ENCODE results near the gene ADAMTSL5. TPM values are rescaled to one million over a fixed set of nuclear protein-coding genes. Genes with fewer than 3 reads are reported as not detected.

ADAMTSL5 gene
- total RNA-seq, 4 donors from 2014 or later, result 0.27 to 5.1 (median 2.5) TPM

GRCh38 chr19:1556390-1557070 is 43.7 kb upstream of the ADAMTSL5 start:
- WGBS, 2 donors, result 96 to 98% methylated on average over 51 to 53 of the region's 66 CpGs
- Histone ChIP-seq H3K36me3 (peaks cover 0 to 4% of the 10 kb centered on the region in 2 donors), H3K27ac (no peak overlapping the region), H3K4me1 (no peaks in the 10 kb centered on the region), H3K9me3 (no peaks in the 10 kb centered on the region), H3K4me3 (replicated peaks in 1 of 3) (no peak overlapping the region), H3K27me3 (no peaks in the 10 kb centered on the region)
- no peak for DNase-seq
- no peak for TF ChIP-seq CTCF (IDR thresholded peaks at IDR 0.05)
- no peak for TF ChIP-seq POLR2A (IDR thresholded peaks at IDR 0.05)
- intact Hi-C loops (cut with DNase I), result loop anchor here (10.0 kb wide), 1 partner anchor 258 kb away; the partner anchor contains the start of gene ATP8B3

GRCh38 chr19:1555487-1556389 is 42.9 kb upstream of the ADAMTSL5 start:
- WGBS, 2 donors, result 95 to 96% methylated on average over 86 to 92 of the region's 121 CpGs
- no peak for TF ChIP-seq CTCF (IDR thresholded peaks at IDR 0.05)
- TF ChIP-seq POLR2A (IDR thresholded peaks at IDR 0.05), result no peak
- Histone ChIP-seq H3K4me1 (no peaks in the 10 kb centered on the region), H3K36me3 (peaks cover 0 to 4% of the 10 kb centered on the region in 2 donors), H3K27ac (no peak overlapping the region), H3K4me3 (replicated peaks in 1 of 3) (no peak overlapping the region), H3K27me3 (no peaks in the 10 kb centered on the region), H3K9me3 (no peaks in the 10 kb centered on the region)
- intact Hi-C loops (cut with DNase I), result loop anchor here (10.0 kb wide), 1 partner anchor 259 kb away; the partner anchor contains the start of gene ATP8B3
- DNase-seq, result no peak

GRCh38 chr19:1554968-1555367 is 42.1 kb upstream of the ADAMTSL5 start:
- WGBS, 2 donors, result 86 to 91% methylated on average over 24 of the region's 24 CpGs
- Histone ChIP-seq H3K4me1 (no peaks in the 10 kb centered on the region), H3K27ac (no peak overlapping the region), H3K36me3 (peaks cover 0 to 4% of the 10 kb centered on the region in 2 donors), H3K27me3 (no peaks in the 10 kb centered on the region), H3K9me3 (no peaks in the 10 kb centered on the region), H3K4me3 (replicated peaks in 1 of 3) (no peak overlapping the region)
- no peak for DNase-seq
- TF ChIP-seq CTCF (IDR thresholded peaks at IDR 0.05), result no peak
- no peak for TF ChIP-seq POLR2A (IDR thresholded peaks at IDR 0.05)
- intact Hi-C loops (cut with DNase I), result loop anchor here (10.0 kb wide), 1 partner anchor 260 kb away; the partner anchor contains the start of gene ATP8B3

GRCh38 chr19:1553415-1553814 is 40.6 kb upstream of the ADAMTSL5 start:
- H3K27ac ChIP-seq, result no peak overlapping the region
- TF ChIP-seq CTCF (IDR thresholded peaks at IDR 0.05), result no peak
- TF ChIP-seq POLR2A (IDR thresholded peaks at IDR 0.05), result no peak
- H3K36me3 ChIP-seq, result peaks cover 0 to 4% of the 10 kb centered on the region in 2 donors
- no peaks in the 10 kb centered on the region for H3K4me1 ChIP-seq
- H3K9me3 ChIP-seq, result no peaks in the 10 kb centered on the region
- no peaks in the 10 kb centered on the region for H3K27me3 ChIP-seq
- intact Hi-C loops (cut with DNase I), result loop anchor here (10.0 kb wide), 1 partner anchor 261 kb away; the partner anchor contains the start of gene ATP8B3
- WGBS, 2 donors, result 91 to 92% methylated on average over 10 of the region's 10 CpGs
- DNase-seq, result no peak
- H3K4me3 ChIP-seq (replicated peaks in 1 of 3), result no peak overlapping the region
